NCI-H146 treated with DMSO at 0.1 percent for 48 hours (cell line): ENCODE results near the gene KMT2E.
"Not testable (repeated sequence)": the region's sequence is repeated elsewhere in the genome, so short reads cannot be mapped to it uniquely, and the experiment has no call there.

Source experiments
- DNase-seq: peaks from one replicate; lab custom pipeline; 2025; ENCODE audit not compliant: unreplicated experiment; lab: John Stamatoyannopoulos, UW

KMT2E gene

GRCh38 chr7:105022458-105022857, 8.5 kb downstream of the KMT2E start:
- no peak for DNase-seq

GRCh38 chr7:105024734-105025133, 10.7 kb downstream of the KMT2E start:
- peak; percentile 31 for DNase-seq

GRCh38 chr7:105026750-105027149, 12.7 kb downstream of the KMT2E start:
- DNase-seq: no peak

GRCh38 chr7:105027176-105027853, 13.3 kb downstream of the KMT2E start:
- no peak for DNase-seq

- DNase-seq: no peak
Observed at GRCh38 chr7:105028004-105028403, 14.0 kb downstream of the KMT2E start.

GRCh38 chr7:105028941-105029340, 14.9 kb downstream of the KMT2E start:
- DNase-seq: not testable (repeated sequence)

GRCh38 chr7:105030447-105030846, 16.4 kb downstream of the KMT2E start:
- DNase-seq: no peak

GRCh38 chr7:105032553-105033214, 18.7 kb downstream of the KMT2E start:
- no peak for DNase-seq

- DNase-seq: no peak
Observed at GRCh38 chr7:105035349-105035748, 21.3 kb downstream of the KMT2E start.

- DNase-seq: no peak
Observed at GRCh38 chr7:105036217-105037168, 22.5 kb downstream of the KMT2E start.

GRCh38 chr7:105037319-105037718, 23.3 kb downstream of the KMT2E start:
- no peak for DNase-seq

- DNase-seq: no peak
Observed at GRCh38 chr7:105044449-105045070, 30.6 kb downstream of the KMT2E start.

GRCh38 chr7:105046414-105046813, 32.4 kb downstream of the KMT2E start:
- DNase-seq: no peak

- no peak for DNase-seq
Observed at GRCh38 chr7:105047932-105048331, 33.9 kb downstream of the KMT2E start.

- no peak for DNase-seq
Observed at GRCh38 chr7:105050493-105050892, 36.5 kb downstream of the KMT2E start.

GRCh38 chr7:105050899-105051298, 36.9 kb downstream of the KMT2E start:
- not testable (repeated sequence) for DNase-seq

GRCh38 chr7:105055084-105055483, 41.1 kb downstream of the KMT2E start:
- no peak for DNase-seq

- DNase-seq: no peak
Observed at GRCh38 chr7:105055621-105056020, 41.6 kb downstream of the KMT2E start.

- DNase-seq: no peak
Observed at GRCh38 chr7:105057472-105057871, 43.5 kb downstream of the KMT2E start.

- no peak for DNase-seq
Observed at GRCh38 chr7:105060437-105060836, 46.4 kb downstream of the KMT2E start.

- no peak for DNase-seq
Observed at GRCh38 chr7:105060923-105061322, 46.9 kb downstream of the KMT2E start.
